Activated CD4-positive, alpha-beta memory T cell treated with anti-CD3 and anti-CD28 coated beads for 36 hours (primary cell): Measurements from ENCODE around the gene KCND3. TPM values are rescaled to one million over a fixed set of nuclear protein-coding genes. Genes with fewer than 3 reads are reported as not detected.

Experiments
- CTCF ChIA-PET: fragments of 350-600 bp; sonication (Branson Sonifier 250); formaldehyde crosslinking; loops from one replicate; lab custom pipeline; 2021; ENCODE audit warnings: antibody characterized with exemption, inconsistent platforms; lab: Charles Lee
- POLR2A ChIA-PET: fragments of 350-600 bp; sonication (Branson Sonifier 250); formaldehyde crosslinking; loops from one replicate; lab custom pipeline; 2021; ENCODE audit warnings: antibody characterized with exemption; lab: Charles Lee
- DNase-seq: peaks from one replicate; pipeline ENCODE4 v3.0.0-alpha.2; 2020
- H3K27ac Mint-ChIP-seq: one replicate; pipeline ENCODE4 v1.8.0; 2021; ENCODE audit warnings: mixed read lengths
- H3K27me3 Mint-ChIP-seq: one replicate; pipeline ENCODE4 v1.8.0; 2021; ENCODE audit warnings: mixed read lengths
- H3K36me3 Mint-ChIP-seq: one replicate; pipeline ENCODE4 v1.8.0; 2021; ENCODE audit warnings: mixed read lengths
- H3K4me1 Mint-ChIP-seq: one replicate; pipeline ENCODE4 v1.8.0; 2021; ENCODE audit warnings: low read depth, mixed read lengths
- H3K4me3 Mint-ChIP-seq: one replicate; pipeline ENCODE4 v1.8.0; 2021; ENCODE audit warnings: mild to moderate bottlenecking, mixed read lengths
- H3K9me3 Mint-ChIP-seq: one replicate; pipeline ENCODE4 v1.8.0; 2021; ENCODE audit warnings: mixed read lengths
- intact Hi-C: fragments of 100-400 bp; cut with micrococcal nuclease; formaldehyde crosslinking; loops from one replicate; pipeline ENCODE4 v1.15.1; 2023
- total RNA-seq, 2 experiments: library from RNA; stranded (reverse); gene quantifications; one replicate each; pipeline ENCODE4 v1.2.3, GENCODE V29; 2021

Gene KCND3
- total RNA-seq, 2 experiments from 2014 or later, result not detected

DNA sequence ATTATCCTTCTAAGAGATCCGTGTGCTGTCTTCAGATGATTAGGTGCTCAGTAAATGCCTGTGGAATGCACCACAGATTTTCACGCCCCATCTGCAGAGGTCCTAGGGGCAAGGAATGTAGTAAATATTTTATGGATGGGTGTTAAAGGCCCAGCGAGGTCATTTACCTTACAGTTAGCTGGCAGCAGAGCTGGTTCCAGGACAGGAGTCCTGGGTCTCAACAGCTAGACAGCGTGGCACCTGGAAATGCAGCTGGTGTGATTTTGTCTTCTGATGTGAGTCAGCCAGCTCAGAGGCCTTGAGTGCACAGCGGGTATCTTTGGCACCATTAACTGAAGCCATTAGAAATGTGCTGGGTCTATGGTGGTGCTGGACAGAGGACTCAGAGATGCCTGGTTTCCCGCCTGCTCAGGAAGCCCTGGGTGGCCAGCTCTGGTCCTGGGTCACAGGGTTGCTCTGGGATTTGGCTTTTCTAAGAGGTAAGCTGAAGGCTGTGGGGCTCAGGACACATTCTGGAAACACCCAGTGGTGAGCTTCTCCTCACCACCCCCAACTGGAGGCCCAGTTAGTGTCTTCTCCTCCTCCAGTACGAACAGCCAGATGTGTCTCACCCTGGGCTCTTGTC is 168.2 kb downstream of the KCND3 start:
- Mint-ChIP-seq H3K4me3 (no peak overlapping the region), H3K27ac (no peak overlapping the region), H3K36me3 (no peaks in the 10 kb centered on the region), H3K27me3 (peaks cover 8% of the 10 kb centered on the region), H3K9me3 (peaks cover 9% of the 10 kb centered on the region), H3K4me1 (no peaks in the 10 kb centered on the region)
- intact Hi-C loops, result no loop called here
- ChIA-PET POLR2A (no interaction called here), CTCF (no interaction called here)
- DNase-seq, result no peak

DNA sequence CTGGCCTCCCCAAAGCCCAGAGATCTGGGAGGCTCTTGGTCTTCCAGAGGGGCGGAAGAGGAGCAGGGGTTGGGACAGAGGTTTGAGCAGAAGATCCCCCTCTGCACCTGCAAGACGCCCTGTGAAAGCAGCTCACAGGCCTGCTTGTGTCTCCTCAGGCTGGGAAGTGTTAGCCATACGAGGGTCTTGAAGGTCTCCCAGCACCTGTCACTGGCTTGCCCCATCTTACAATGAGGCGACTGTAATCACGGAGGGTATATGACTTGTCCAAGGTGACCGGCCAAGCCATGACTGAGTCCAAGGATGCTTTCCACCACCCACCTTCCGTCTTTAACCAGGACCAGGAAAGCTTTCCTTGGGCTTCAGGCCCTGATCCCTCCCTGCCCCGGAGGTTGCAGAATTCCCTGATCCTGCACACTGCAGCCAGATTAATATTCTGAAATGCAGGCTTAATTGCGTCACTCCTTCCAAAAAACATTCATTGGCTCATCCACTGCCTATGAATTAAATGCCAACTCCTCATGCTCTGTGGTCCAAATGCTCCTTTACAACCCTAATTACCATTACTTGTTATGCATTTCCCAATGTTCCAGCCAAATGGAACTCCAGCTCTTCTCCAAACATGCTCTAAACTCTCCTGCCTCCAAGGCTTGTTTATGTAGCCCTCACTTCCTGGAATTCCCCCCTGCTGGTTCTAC is 169.8 kb downstream of the KCND3 start:
- no peak overlapping the region for H3K27ac Mint-ChIP-seq
- no peak for DNase-seq
- H3K27me3 Mint-ChIP-seq, result peaks cover 7% of the 10 kb centered on the region
- no peaks in the 10 kb centered on the region for H3K4me1 Mint-ChIP-seq
- H3K9me3 Mint-ChIP-seq, result peaks cover 5% of the 10 kb centered on the region
- POLR2A ChIA-PET, result no interaction called here
- CTCF ChIA-PET, result interaction anchor here (1.4 kb wide), 1 partner anchor 10 kb away, joined by 3 read pairs; no protein-coding TSS in a partner anchor
- H3K4me3 Mint-ChIP-seq, result no peak overlapping the region
- intact Hi-C loops, result no loop called here
- H3K36me3 Mint-ChIP-seq, result no peaks in the 10 kb centered on the region

DNA sequence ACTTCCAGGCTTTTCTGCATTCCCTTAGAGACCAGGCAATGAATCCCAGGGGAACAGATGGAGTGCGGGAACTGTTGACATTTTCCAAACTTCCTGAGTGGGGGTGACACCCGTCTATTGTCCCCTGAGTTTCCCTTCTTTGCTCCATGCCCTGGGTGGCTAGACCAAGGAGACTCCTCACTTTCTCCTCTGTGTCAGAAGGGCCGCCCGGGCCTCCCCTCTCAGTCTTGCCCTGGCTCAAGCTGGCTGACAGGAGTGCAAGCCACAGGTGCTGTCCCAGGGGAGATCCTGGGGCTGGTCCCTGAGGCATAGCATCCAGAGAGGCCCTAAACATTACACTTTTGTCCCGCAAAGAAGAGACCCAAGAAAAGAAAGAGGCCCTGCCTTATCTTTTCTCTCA is 170.9 kb downstream of the KCND3 start:
- no peak for DNase-seq
- Mint-ChIP-seq H3K27me3 (peaks cover 2% of the 10 kb centered on the region), H3K4me1 (no peaks in the 10 kb centered on the region), H3K27ac (no peak overlapping the region), H3K4me3 (no peak overlapping the region), H3K36me3 (no peaks in the 10 kb centered on the region), H3K9me3 (no peaks in the 10 kb centered on the region)
- intact Hi-C loops, result no loop called here
- ChIA-PET POLR2A (no interaction called here), CTCF (interaction anchor here (1.4 kb wide), 1 partner anchor 11 kb away, joined by 3 read pairs; no protein-coding TSS in a partner anchor)

DNA sequence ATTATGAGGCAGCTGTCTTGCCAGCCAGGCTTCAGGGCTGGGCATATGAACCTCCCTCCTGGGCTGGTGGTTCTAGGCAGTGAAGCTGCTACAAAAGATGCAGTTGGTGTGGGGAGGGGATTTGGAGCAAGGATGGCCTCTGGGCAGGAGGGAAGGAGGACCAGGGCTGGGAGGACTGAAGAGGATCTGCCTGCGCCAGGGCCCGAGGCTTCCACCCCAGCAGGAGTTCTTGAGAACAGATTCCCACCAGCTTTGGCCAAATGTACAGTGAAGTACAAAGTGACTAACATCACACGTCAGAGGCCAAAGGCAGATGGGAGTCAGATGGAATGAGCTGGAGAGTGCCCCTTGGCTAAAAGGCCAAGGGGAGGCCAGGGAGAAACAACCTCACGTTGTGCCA is 171.4 kb downstream of the KCND3 start:
- no peak overlapping the region for H3K27ac Mint-ChIP-seq
- intact Hi-C loops, result no loop called here
- no peaks in the 10 kb centered on the region for H3K36me3 Mint-ChIP-seq
- POLR2A ChIA-PET, result no interaction called here
- H3K4me1 Mint-ChIP-seq, result no peaks in the 10 kb centered on the region
- no peak for DNase-seq
- CTCF ChIA-PET, result interaction anchor here (1.4 kb wide), 1 partner anchor 11 kb away, joined by 3 read pairs; no protein-coding TSS in a partner anchor
- no peak overlapping the region for H3K4me3 Mint-ChIP-seq
- no peaks in the 10 kb centered on the region for H3K27me3 Mint-ChIP-seq
- H3K9me3 Mint-ChIP-seq, result no peaks in the 10 kb centered on the region

- no peaks in the 10 kb centered on the region for H3K36me3 Mint-ChIP-seq
- DNase-seq, result no peak
- no peak overlapping the region for H3K27ac Mint-ChIP-seq
- no peaks in the 10 kb centered on the region for H3K4me1 Mint-ChIP-seq
- CTCF ChIA-PET, result no interaction called here
- POLR2A ChIA-PET, result no interaction called here
- H3K9me3 Mint-ChIP-seq, result no peaks in the 10 kb centered on the region
- intact Hi-C loops, result no loop called here
- no peak overlapping the region for H3K4me3 Mint-ChIP-seq
- H3K27me3 Mint-ChIP-seq, result no peaks in the 10 kb centered on the region
Observed at GRCh38 chr1:111814642-111815041, 174.8 kb downstream of the KCND3 start.

DNA sequence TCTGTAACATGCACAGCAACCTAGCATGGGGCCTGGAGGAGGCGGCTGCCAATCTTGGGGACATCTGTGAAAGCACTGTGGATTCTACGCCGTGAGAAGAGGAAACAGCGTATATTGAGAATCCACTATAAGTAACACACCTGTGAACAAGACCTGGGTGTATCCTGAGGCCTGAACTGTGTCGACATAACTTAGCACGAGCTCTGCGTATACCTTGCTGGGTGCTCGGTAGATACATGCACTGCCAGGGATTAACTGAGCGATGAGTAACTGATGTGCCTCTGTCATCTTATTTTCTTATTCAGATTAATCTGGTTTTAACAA is 175.2 kb downstream of the KCND3 start:
- CTCF ChIA-PET, result no interaction called here
- POLR2A ChIA-PET, result no interaction called here
- Mint-ChIP-seq H3K27me3 (no peaks in the 10 kb centered on the region), H3K4me1 (no peaks in the 10 kb centered on the region), H3K9me3 (no peaks in the 10 kb centered on the region), H3K27ac (no peak overlapping the region), H3K36me3 (no peaks in the 10 kb centered on the region), H3K4me3 (no peak overlapping the region)
- intact Hi-C loops, result no loop called here
- no peak for DNase-seq

- no peaks in the 10 kb centered on the region for H3K9me3 Mint-ChIP-seq
- ChIA-PET CTCF (no interaction called here), POLR2A (no interaction called here)
- H3K4me3 Mint-ChIP-seq, result no peak overlapping the region
- H3K4me1 Mint-ChIP-seq, result no peaks in the 10 kb centered on the region
- no peak for DNase-seq
- H3K27me3 Mint-ChIP-seq, result no peaks in the 10 kb centered on the region
- no peaks in the 10 kb centered on the region for H3K36me3 Mint-ChIP-seq
- intact Hi-C loops, result no loop called here
- no peak overlapping the region for H3K27ac Mint-ChIP-seq
Observed at GRCh38 chr1:111813440-111814304, 175.8 kb downstream of the KCND3 start.

GRCh38 chr1:111812306-111812705 is 177.2 kb downstream of the KCND3 start:
- no peaks in the 10 kb centered on the region for H3K36me3 Mint-ChIP-seq
- no peaks in the 10 kb centered on the region for H3K9me3 Mint-ChIP-seq
- H3K27me3 Mint-ChIP-seq, result no peaks in the 10 kb centered on the region
- ChIA-PET CTCF (no interaction called here), POLR2A (no interaction called here)
- H3K4me3 Mint-ChIP-seq, result no peak overlapping the region
- no peak for DNase-seq
- H3K4me1 Mint-ChIP-seq, result no peaks in the 10 kb centered on the region
- intact Hi-C loops, result no loop called here
- H3K27ac Mint-ChIP-seq, result no peak overlapping the region

DNA sequence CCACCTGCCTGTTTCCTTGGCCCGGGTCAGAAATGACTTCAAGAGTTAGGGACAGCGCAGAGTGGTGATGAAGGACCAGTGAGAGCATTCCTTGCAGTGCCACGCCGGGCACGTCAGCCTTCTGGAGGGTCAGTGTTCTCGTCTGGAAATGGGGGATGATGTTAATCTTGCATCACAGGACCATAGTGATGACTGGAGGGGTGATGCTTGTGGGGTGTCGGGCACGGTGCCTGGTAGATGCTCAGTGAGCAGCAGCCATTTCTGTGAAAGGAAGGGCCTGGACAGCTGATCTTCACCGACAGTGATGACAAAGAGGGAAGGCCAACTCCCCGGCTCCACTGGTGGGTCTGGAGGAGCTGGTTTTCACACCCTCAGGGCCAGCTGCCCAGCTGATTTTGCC is 177.6 kb downstream of the KCND3 start:
- DNase-seq, result no peak
- Mint-ChIP-seq H3K4me3 (no peak overlapping the region), H3K9me3 (no peaks in the 10 kb centered on the region), H3K36me3 (no peaks in the 10 kb centered on the region), H3K27ac (no peak overlapping the region), H3K27me3 (no peaks in the 10 kb centered on the region), H3K4me1 (no peaks in the 10 kb centered on the region)
- ChIA-PET POLR2A (no interaction called here), CTCF (no interaction called here)
- intact Hi-C loops, result no loop called here

DNA sequence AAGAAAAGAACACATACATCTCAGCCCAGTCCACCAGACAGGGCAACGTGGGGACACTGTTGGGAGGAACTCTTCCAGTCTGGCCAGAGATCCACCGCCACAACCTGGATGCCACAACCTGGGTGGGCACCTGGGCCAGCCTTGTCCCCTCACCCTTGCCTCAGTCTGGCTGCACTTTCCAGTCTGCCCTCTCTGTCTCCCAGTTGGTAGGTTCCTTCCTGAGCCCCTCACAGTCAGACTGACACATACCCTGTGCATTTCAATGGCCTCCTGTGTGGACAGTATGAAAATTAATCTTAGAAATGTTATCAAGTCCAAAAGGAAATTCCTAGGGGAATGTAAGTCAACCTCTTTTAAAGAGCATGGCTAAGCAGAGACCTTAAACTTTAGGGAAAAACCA is 184.2 kb downstream of the KCND3 start:
- no peaks in the 10 kb centered on the region for H3K9me3 Mint-ChIP-seq
- CTCF ChIA-PET, result no interaction called here
- no peak overlapping the region for H3K4me3 Mint-ChIP-seq
- POLR2A ChIA-PET, result no interaction called here
- no peak overlapping the region for H3K27ac Mint-ChIP-seq
- intact Hi-C loops, result no loop called here
- DNase-seq, result no peak
- H3K4me1 Mint-ChIP-seq, result no peaks in the 10 kb centered on the region
- H3K36me3 Mint-ChIP-seq, result no peaks in the 10 kb centered on the region
- H3K27me3 Mint-ChIP-seq, result no peaks in the 10 kb centered on the region

DNA sequence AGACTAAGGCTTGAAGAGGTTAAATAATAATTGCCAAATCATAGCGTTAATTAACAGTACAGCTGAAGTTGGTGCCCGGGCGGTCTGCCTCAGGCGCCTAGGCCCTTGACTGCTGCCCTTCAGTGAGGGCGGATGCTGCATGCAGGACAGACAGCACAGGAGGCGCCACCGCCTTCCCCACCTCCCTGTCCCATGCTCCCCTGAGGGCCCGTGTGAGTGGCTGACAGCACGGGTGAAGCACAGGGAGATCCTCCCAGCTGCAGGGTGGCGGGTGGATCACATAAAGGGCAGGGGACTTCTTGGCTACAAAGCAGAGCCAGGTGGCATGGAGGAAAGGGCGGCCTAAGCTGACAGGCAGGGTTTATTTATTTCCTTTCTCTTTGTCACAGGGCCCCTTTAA is 184.7 kb downstream of the KCND3 start:
- H3K36me3 Mint-ChIP-seq, result no peaks in the 10 kb centered on the region
- no peak for DNase-seq
- ChIA-PET CTCF (no interaction called here), POLR2A (no interaction called here)
- no peaks in the 10 kb centered on the region for H3K4me1 Mint-ChIP-seq
- intact Hi-C loops, result no loop called here
- no peak overlapping the region for H3K4me3 Mint-ChIP-seq
- no peaks in the 10 kb centered on the region for H3K27me3 Mint-ChIP-seq
- no peaks in the 10 kb centered on the region for H3K9me3 Mint-ChIP-seq
- H3K27ac Mint-ChIP-seq, result no peak overlapping the region

DNA sequence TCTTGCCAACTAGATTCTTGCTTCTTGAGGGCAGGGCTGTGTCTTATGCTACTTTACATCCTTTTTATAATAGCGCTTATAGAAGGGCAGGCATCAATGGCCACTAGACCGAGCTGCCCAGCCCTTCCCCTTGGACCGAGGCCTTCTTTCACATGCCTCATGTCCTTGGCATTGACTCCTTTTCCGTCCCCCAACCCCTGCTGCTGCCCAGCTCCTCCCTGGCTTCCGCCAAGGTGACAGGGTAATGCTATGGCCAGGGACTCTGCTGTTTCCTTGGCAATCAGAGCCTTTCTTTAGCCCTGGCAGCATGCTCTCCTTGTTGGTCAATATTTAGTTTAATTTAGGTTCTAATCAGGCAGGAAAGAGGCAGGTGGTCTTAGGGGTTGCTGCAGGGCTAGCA is 185.5 kb downstream of the KCND3 start:
- H3K9me3 Mint-ChIP-seq, result no peaks in the 10 kb centered on the region
- no peaks in the 10 kb centered on the region for H3K27me3 Mint-ChIP-seq
- no peaks in the 10 kb centered on the region for H3K4me1 Mint-ChIP-seq
- H3K4me3 Mint-ChIP-seq, result no peak overlapping the region
- no peak overlapping the region for H3K27ac Mint-ChIP-seq
- ChIA-PET CTCF (no interaction called here), POLR2A (no interaction called here)
- H3K36me3 Mint-ChIP-seq, result no peaks in the 10 kb centered on the region
- no peak for DNase-seq
- intact Hi-C loops, result no loop called here
